GM12874 (cell line): Measurements from ENCODE around the gene CCBE1.

Experiments used
- CTCF ChIP-seq: IDR thresholded peaks from 2 replicates; pipeline ENCODE4 v1.5.1; 2011; ENCODE audit warnings: low read depth, mild to moderate bottlenecking, control low read depth, low read length, moderate library complexity; ENCODE audit not compliant: insufficient read depth

The CCBE1 gene

GRCh38 chr18:59612381-59612780 is 84.8 kb downstream of the CCBE1 start:
- no peak for TF ChIP-seq CTCF

- TF ChIP-seq CTCF: no peak
Measured at GRCh38 chr18:59610546-59611140, 86.6 kb downstream of the CCBE1 start.

GRCh38 chr18:59609654-59610053 is 87.6 kb downstream of the CCBE1 start:
- no peak for TF ChIP-seq CTCF

GRCh38 chr18:59607471-59607870 is 89.8 kb downstream of the CCBE1 start:
- TF ChIP-seq CTCF: no peak

- TF ChIP-seq CTCF: no peak
Measured at GRCh38 chr18:59607078-59607379, 90.2 kb downstream of the CCBE1 start.

GRCh38 chr18:59606193-59607077 is 90.8 kb downstream of the CCBE1 start:
- no peak for TF ChIP-seq CTCF

- no peak for TF ChIP-seq CTCF
Measured at GRCh38 chr18:59605633-59606192, 91.5 kb downstream of the CCBE1 start.
